GM19351 (cell line): ENCODE results near the gene CLEC18A.
"Not testable (repeated sequence)": the region's sequence is repeated elsewhere in the genome, so short reads cannot be mapped to it uniquely, and the experiment has no call there.

Source experiments
- ATAC-seq: cut with Tn5 transposase; IDR thresholded peaks from one replicate; pipeline ENCODE4 v1.9.1; 2021; ENCODE audit warnings: mild to moderate bottlenecking, moderate library complexity; ENCODE audit not compliant: unreplicated experiment

Gene CLEC18A

GRCh38 chr16:69950411-69950810 lies 723 bp upstream of the CLEC18A start:
- ATAC-seq = not testable (repeated sequence)

GRCh38 chr16:69951672-69952031 lies 518 bp downstream of the CLEC18A start:
- not testable (repeated sequence) for ATAC-seq

- not testable (repeated sequence) for ATAC-seq
Observed at GRCh38 chr16:69952116-69952515, 982 bp downstream of the CLEC18A start.

GRCh38 chr16:69952572-69953355 lies 1.6 kb downstream of the CLEC18A start:
- ATAC-seq = not testable (repeated sequence)

- not testable (repeated sequence) for ATAC-seq
Observed at GRCh38 chr16:69954241-69954640, 3.1 kb downstream of the CLEC18A start.

- ATAC-seq = not testable (repeated sequence)
Observed at GRCh38 chr16:69963312-69963711, 12.2 kb downstream of the CLEC18A start.

GRCh38 chr16:69964960-69965660 lies 14.0 kb downstream of the CLEC18A start:
- not testable (repeated sequence) for ATAC-seq

- ATAC-seq = not testable (repeated sequence)
Observed at GRCh38 chr16:69965661-69966054, 14.5 kb downstream of the CLEC18A start.

GRCh38 chr16:69967688-69968087 lies 16.6 kb downstream of the CLEC18A start:
- not testable (repeated sequence) for ATAC-seq

GRCh38 chr16:69968125-69968524 lies 17.0 kb downstream of the CLEC18A start:
- not testable (repeated sequence) for ATAC-seq

GRCh38 chr16:69969657-69970056 lies 18.5 kb downstream of the CLEC18A start:
- not testable (repeated sequence) for ATAC-seq

GRCh38 chr16:69972120-69972519 lies 21.0 kb downstream of the CLEC18A start:
- not testable (repeated sequence) for ATAC-seq

GRCh38 chr16:69972935-69973334 lies 21.8 kb downstream of the CLEC18A start:
- not testable (repeated sequence) for ATAC-seq

- ATAC-seq = not testable (repeated sequence)
Observed at GRCh38 chr16:69985196-69985595, 34.1 kb downstream of the CLEC18A start.

- ATAC-seq = not testable (repeated sequence)
Observed at GRCh38 chr16:69997956-69998355, 46.8 kb downstream of the CLEC18A start.

- not testable (repeated sequence) for ATAC-seq
Observed at GRCh38 chr16:69999801-70000200, 48.7 kb downstream of the CLEC18A start.

GRCh38 chr16:70003511-70003910 lies 52.4 kb downstream of the CLEC18A start:
- not testable (repeated sequence) for ATAC-seq

GRCh38 chr16:70008604-70009003 lies 57.5 kb downstream of the CLEC18A start:
- ATAC-seq = not testable (repeated sequence)

GRCh38 chr16:70010615-70011014 lies 59.5 kb downstream of the CLEC18A start:
- ATAC-seq = not testable (repeated sequence)

- ATAC-seq = not testable (repeated sequence)
Observed at GRCh38 chr16:70011120-70011519, 60.0 kb downstream of the CLEC18A start.

GRCh38 chr16:70012354-70012753 lies 61.2 kb downstream of the CLEC18A start:
- not testable (repeated sequence) for ATAC-seq

GRCh38 chr16:70012951-70013350 lies 61.8 kb downstream of the CLEC18A start:
- not testable (repeated sequence) for ATAC-seq
